ENCODE measurements around the gene EFCAB12. TPM values are rescaled to one million over a fixed set of nuclear protein-coding genes. Genes with fewer than 3 reads are reported as not detected.

EFCAB12 gene
- total and polyA plus RNA-seq, 2 of the 8 experiments (the other 6 are each of a cell fraction or from before 2014, with no cell fraction given): 0.60 to 0.99 TPM

- Histone ChIP-seq H3K23ac (ENCODE audit: insufficient read length) (no peak overlapping the region), H2BK120ac (replicated peaks; ENCODE audit: low read depth, low read length) (no peak overlapping the region), H4K91ac (replicated peaks; ENCODE audit: insufficient read length, low read length) (no peak overlapping the region), H3K14ac (ENCODE audit: insufficient read length) (no peak overlapping the region), H3K23me2 (ENCODE audit: low read depth, low read length) (no peaks in the 10 kb centered on the region), H3K4me2 (ENCODE audit: insufficient read depth in 1 of 2, low read depth in 2 of 2, low read length in 2 of 2) (no peak overlapping the region), H2BK20ac (ENCODE audit: low read length) (no peak overlapping the region), H3K4me3 (ENCODE audit: extremely low read depth in 1 of 4, insufficient read depth in 2 of 4, low read depth in 3 of 4, low read length in 4 of 4) (no peak overlapping the region), H2BK15ac (ENCODE audit: low read length) (no peak overlapping the region), H3K79me2 (ENCODE audit: control insufficient read depth in 1 of 2, insufficient read depth in 2 of 2, low read length in 2 of 2) (no peaks in the 10 kb centered on the region), H4K20me1 (replicated peaks in 1 of 2; ENCODE audit: control insufficient read depth in 1 of 2, insufficient read depth in 2 of 2, low read length in 2 of 2) (no peaks in the 10 kb centered on the region), H4K8ac (ENCODE audit: extremely low read depth, insufficient read depth, low read length) (no peak overlapping the region), H3K36me3 (ENCODE audit: control insufficient read depth in 2 of 4, insufficient read depth in 4 of 4, low read length in 3 of 4) (peaks cover 0 to 18% (median 7%) of the 10 kb centered on the region in 4 experiments; a peak in 6 of 8 replicates), H3K18ac (ENCODE audit: extremely low read depth, low read length) (no peak overlapping the region), H2AFZ (ENCODE audit: low read length) (no peak overlapping the region), H3K9ac (replicated peaks in 1 of 4; ENCODE audit: extremely low read depth in 1 of 4, low read depth in 3 of 4, low read length in 3 of 4) (no peak overlapping the region), H4K5ac (ENCODE audit: insufficient read length, low read depth, low read length) (no peak overlapping the region), H2BK12ac (ENCODE audit: low read depth, low read length) (no peak overlapping the region), H3K4ac (replicated peaks; ENCODE audit: insufficient read length, low read depth, low read length) (no peak overlapping the region), H3K79me1 (ENCODE audit: low read depth, low read length) (no peaks in the 10 kb centered on the region), H3K9me3 (ENCODE audit: insufficient read depth in 2 of 2, low read depth in 1 of 2, low read length in 1 of 2) (no peaks in the 10 kb centered on the region), H3K27ac (ENCODE audit: low read depth, low read length) (no peak overlapping the region), H3K27me3 (replicated peaks in 1 of 4; ENCODE audit: control insufficient read depth in 3 of 4, extremely low read depth in 1 of 4, insufficient read depth in 3 of 4, low read length in 3 of 4) (no peaks in the 10 kb centered on the region), H2BK5ac (ENCODE audit: low read depth, low read length) (no peak overlapping the region), H3K56ac (replicated peaks; ENCODE audit: insufficient read length, low read depth, low read length) (no peak overlapping the region), H3K4me1 (replicated peaks in 1 of 4; ENCODE audit: control insufficient read depth in 3 of 4, insufficient read depth in 4 of 4, low read length in 3 of 4) (peaks cover 0 to 9% (median 2%) of the 10 kb centered on the region in 4 experiments; a peak in 5 of 7 replicates), H2AK5ac (ENCODE audit: low read depth, low read length) (no peak overlapping the region)
- TF ChIP-seq ZNF274 (IDR thresholded peaks at IDR 0.05; ENCODE audit: borderline replicate concordance, extremely low read depth, low read length) (no peak), MAFK (IDR thresholded peaks at IDR 0.05; ENCODE audit: low read depth, low read length) (no peak), BRCA1 (IDR thresholded peaks at IDR 0.05; ENCODE audit: low read depth, low read length) (no peak), HDAC6 (IDR thresholded peaks at IDR 0.05; ENCODE audit: low read depth, low read length) (no peak), TBP (IDR thresholded peaks at IDR 0.05; ENCODE audit: low read depth, low read length) (no peak), CBX8 (IDR thresholded peaks at IDR 0.05; ENCODE audit: borderline replicate concordance, low read depth, low read length) (no peak), SP1 (IDR thresholded peaks at IDR 0.05; ENCODE audit: low read depth, low read length) (no peak), JUN (IDR thresholded peaks at IDR 0.05; ENCODE audit: low read depth, low read length) (no peak), POLR2A (IDR thresholded peaks at IDR 0.05; ENCODE audit: control extremely low read depth in 1 of 2, low read depth in 2 of 2, low read length in 2 of 2) (no peak), CEBPB (IDR thresholded peaks at IDR 0.05; ENCODE audit: low read depth, low read length) (no peak), CHD2 (IDR thresholded peaks at IDR 0.05; ENCODE audit: low read length) (no peak), SIX5 (IDR thresholded peaks at IDR 0.05; ENCODE audit: low read depth, low read length) (no peak), RFX5 (IDR thresholded peaks at IDR 0.05; ENCODE audit: borderline replicate concordance, low read depth, low read length) (no peak), SIN3A (conservative IDR thresholded peaks at IDR 0.05 in 1 of 2, IDR thresholded peaks at IDR 0.05 in 1 of 2; ENCODE audit: low read depth in 1 of 2, low read length in 2 of 2) (no peak), TCF12 (IDR thresholded peaks at IDR 0.05; ENCODE audit: low read depth, low read length) (no peak)
- WGBS, 2 experiments (ENCODE audit: extremely low coverage in 1 of 2, insufficient coverage in 1 of 2, insufficient read length in 1 of 2, insufficient replicate concordance in 2 of 2, low coverage in 1 of 2, low lambda C conversion rate in 2 of 2, missing lambda C conversion rate in 1 of 2): 86% methylated on average over 1 of the region's 1 CpG; no CpG with 5 or more reads in 1 of the 2 experiments
- DNase-seq (ENCODE audit: low read depth in 1 of 2, low spot score in 2 of 2) (no peak), FAIRE-seq (no peak)
- CTCF ChIA-PET (ENCODE audit: partially characterized antibody): interaction anchor here (1.0 to 2.2 kb wide), 2 partner anchors 22 to 137 kb away, joined by 3 to 5 read pairs; no protein-coding TSS in a partner anchor
- POLR2A ChIA-PET (ENCODE audit: partially characterized antibody): no interaction called here
Measured at GRCh38 chr3:129453732-129454131, 25.3 kb upstream of the EFCAB12 start.

Data from H1 (cell line).